Measurements from ENCODE around the gene ADAMTS5. TPM values are rescaled to one million over a fixed set of nuclear protein-coding genes. Genes with fewer than 3 reads are reported as not detected.

Gene ADAMTS5
- total RNA-seq, 1 experiment from 2014 or later: not detected

GRCh38 chr21:26949830-26950229 is 17.1 kb downstream of the ADAMTS5 start:
- DNase-seq (ENCODE audit: extremely low read depth, low read depth): no peak

GRCh38 chr21:26948194-26948593 is 18.7 kb downstream of the ADAMTS5 start:
- DNase-seq (ENCODE audit: extremely low read depth, low read depth): no peak

DNA sequence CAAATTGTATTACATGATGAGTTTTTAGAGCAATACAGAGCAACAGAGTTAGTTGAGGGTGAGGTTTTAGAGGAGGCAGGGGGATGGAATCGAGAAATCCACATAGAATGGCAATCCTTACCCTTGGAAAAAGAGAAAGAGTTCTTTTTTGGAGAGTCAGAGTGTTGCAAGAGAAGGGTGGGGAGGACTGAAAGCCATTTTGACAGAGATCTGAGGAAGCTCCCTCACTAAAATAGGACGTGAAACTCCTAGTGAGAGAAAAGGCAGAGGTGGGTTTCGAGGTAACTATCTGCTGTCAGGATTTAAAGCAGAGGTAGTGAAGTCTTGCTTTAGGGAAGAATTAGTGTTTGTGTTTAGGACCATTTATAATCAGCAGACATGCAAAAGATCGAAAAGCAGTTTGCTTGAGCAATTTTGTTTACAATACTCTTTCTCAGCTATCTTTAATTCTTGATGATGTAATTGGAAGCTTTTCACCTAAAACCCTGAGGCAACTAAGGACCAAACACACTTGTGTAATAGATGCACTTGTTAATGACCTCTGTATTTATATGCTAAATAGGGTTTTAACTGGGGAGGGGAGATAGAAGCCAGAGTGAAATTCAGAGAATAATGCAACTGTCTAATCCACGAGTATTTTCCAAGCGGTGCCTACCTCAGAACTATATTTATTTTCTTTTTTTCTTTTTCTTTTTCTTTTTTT is 20.0 kb downstream of the ADAMTS5 start:
- DNase-seq (ENCODE audit: extremely low read depth, low read depth): no peak

- no peak for DNase-seq (ENCODE audit: extremely low read depth, low read depth)
Measured at GRCh38 chr21:26945916-26946675, 20.8 kb downstream of the ADAMTS5 start.

- no peak for DNase-seq (ENCODE audit: extremely low read depth, low read depth)
Measured at GRCh38 chr21:26943921-26944320, 23.0 kb downstream of the ADAMTS5 start.

- no peak for DNase-seq (ENCODE audit: extremely low read depth, low read depth)
Measured at GRCh38 chr21:26941421-26941820, 25.5 kb downstream of the ADAMTS5 start.

DNA sequence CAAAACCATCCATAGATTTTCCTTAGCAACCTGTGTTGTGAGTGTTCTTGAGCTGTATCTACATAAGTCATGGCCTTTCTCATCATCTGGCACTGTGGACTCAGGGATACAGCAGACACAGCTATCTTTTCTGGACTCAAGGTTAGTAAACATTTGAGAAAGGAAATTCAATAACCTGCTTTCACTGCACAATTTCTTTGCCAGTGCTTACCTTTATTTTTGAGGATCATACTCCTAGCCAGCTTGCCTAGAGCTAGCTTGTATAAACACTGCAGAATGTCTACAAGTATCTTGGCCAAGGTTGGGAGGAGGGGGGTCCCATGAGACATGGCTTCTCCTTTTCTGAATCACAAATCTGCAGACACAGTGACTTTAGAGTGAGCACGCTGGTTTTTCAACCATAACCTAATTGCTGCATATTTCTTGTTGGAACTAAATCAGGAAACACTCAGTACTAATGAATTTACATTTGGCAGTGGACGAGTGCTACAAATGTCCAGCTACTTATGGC is 27.2 kb downstream of the ADAMTS5 start:
- DNase-seq (ENCODE audit: extremely low read depth, low read depth): no peak

- DNase-seq (ENCODE audit: extremely low read depth, low read depth): no peak
Measured at GRCh38 chr21:26936641-26937040, 30.2 kb downstream of the ADAMTS5 start.

- no peak for DNase-seq (ENCODE audit: extremely low read depth, low read depth)
Measured at GRCh38 chr21:26935977-26936376, 30.9 kb downstream of the ADAMTS5 start.

GRCh38 chr21:26934383-26934782 is 32.5 kb downstream of the ADAMTS5 start:
- DNase-seq (ENCODE audit: extremely low read depth, low read depth): no peak

DNA sequence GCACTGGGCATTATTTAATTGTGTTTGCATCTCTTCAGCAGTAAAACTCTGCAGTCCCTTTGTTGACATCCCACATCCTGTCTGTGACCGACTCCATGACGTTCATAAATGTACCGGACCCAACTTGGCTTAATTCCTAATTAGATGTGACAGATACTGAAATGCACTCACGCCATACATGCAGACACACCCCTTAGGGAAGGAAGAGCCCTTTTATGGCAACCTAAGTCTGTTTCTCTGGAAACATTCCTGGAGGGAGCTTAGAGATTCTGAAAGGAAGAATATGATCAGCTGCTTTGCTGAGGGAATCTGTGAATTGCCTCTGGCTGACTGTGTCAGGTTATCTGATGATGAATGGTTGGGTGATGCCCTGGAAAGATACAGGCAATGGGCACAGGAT is 33.4 kb downstream of the ADAMTS5 start:
- DNase-seq (ENCODE audit: extremely low read depth, low read depth): no peak

- no peak for DNase-seq (ENCODE audit: extremely low read depth, low read depth)
Measured at GRCh38 chr21:26925636-26926035, 41.3 kb downstream of the ADAMTS5 start.

DNA sequence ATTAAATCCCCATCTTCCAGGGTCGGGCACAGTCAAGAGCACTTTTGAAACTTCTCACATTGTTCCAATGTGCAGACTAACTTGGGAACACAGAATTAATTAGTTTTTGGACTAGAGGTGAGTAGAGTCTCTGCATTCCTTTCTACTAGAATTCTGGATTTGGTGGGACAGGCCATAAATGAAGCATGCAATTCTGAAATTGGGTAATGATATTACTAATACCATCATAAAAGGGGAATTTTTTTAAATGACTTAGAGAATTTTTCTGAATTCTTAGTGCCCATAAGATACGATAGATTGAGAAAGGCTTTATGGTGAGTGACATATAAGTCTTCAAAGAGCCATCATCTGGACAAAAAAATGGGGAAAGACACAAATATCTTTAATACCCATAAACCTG is 41.8 kb downstream of the ADAMTS5 start:
- DNase-seq (ENCODE audit: extremely low read depth, low read depth): no peak

GRCh38 chr21:26923986-26924385 is 42.9 kb downstream of the ADAMTS5 start:
- no peak for DNase-seq (ENCODE audit: extremely low read depth, low read depth)

DNA sequence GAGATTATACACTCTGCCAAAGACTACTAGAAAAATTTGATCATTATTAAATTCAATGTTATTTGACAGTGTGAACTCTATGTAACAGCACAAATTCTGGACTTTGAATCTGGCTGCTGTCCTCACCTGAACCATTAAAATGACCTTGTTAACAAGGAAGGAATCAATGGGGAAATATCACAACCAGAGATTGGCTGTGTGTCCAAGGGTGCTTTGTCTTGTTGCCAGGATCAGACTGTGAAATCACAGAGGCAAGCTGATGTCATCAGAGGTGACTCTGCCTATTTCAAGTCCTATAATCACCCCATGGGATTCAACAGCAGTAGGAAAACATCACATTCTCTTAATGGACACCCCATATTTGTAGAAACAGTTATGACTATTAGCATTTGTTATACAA is 46.8 kb downstream of the ADAMTS5 start:
- DNase-seq (ENCODE audit: extremely low read depth, low read depth): no peak

DNA sequence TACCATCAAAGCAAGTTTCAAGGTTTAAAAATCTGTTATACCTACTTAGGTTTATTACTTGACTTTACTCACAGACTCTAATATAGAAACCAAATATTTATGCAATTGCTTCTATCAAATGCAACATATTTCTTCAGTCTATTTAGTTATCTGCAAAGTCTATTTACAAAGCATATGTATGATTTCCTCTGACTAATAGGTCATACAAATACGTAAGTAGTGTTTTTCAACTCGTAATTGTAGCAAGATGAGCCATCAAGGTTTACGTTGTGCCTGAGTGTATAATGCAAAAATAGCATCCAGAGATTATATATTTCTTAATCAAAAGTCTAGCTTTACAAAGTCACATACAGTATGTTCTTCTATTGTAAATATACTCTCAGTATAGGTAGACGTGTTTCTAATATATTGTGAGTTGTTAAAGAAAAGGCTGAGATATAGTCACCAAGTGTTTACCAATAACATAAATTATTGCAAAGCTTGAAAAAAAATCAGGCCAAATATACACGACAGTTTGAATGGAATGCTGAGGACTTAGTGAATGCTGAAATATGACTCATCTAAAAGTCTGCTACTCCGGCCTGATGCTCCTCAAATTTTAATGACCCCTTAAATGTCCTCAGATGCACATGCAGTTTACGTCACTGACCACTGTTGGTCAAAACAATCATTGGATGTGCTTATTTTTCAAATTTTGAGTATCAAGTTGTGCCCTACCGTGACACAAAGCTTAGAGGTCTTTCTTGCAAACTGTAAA is 48.4 kb downstream of the ADAMTS5 start:
- DNase-seq (ENCODE audit: extremely low read depth, low read depth): no peak

GRCh38 chr21:26916799-26917198 is 50.1 kb downstream of the ADAMTS5 start:
- no peak for DNase-seq (ENCODE audit: extremely low read depth, low read depth)

- DNase-seq (ENCODE audit: extremely low read depth, low read depth): no peak
Measured at GRCh38 chr21:26914557-26914956, 52.3 kb downstream of the ADAMTS5 start.

GRCh38 chr21:26912466-26912865 is 54.4 kb downstream of the ADAMTS5 start:
- no peak for DNase-seq (ENCODE audit: extremely low read depth, low read depth)

DNA sequence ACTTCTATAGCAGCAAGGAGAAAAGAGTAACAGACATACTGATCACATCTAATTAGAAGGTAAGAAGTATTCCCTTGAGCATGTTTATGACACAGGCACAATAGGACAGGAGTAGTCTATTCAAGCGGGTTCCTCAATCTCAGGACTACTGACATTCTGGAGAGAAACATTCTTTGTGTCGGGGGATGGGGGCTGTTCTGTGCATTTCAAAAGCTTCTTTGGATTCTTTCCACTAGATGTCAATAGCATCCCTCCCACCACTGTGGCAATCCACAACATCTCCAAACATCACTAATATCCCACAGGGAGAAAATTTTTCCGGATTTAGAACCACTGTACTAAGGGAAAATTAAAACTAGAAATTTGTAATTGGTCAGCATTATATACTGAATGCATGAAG is 56.9 kb downstream of the ADAMTS5 start:
- no peak for DNase-seq (ENCODE audit: extremely low read depth, low read depth)

- DNase-seq (ENCODE audit: extremely low read depth, low read depth): no peak
Measured at GRCh38 chr21:26900980-26901379, 65.9 kb downstream of the ADAMTS5 start.
